Measurements from ENCODE around the gene MGST2.

Gene MGST2

GRCh38 chr4:139642364-139642763, 23.3 kb upstream of the MGST2 start:
- DNase-seq (ENCODE audit: low read depth): peak; percentile 47
- H3K4me3 ChIP-seq (ENCODE audit: low read depth, low read length): no peak overlapping the region

DNA sequence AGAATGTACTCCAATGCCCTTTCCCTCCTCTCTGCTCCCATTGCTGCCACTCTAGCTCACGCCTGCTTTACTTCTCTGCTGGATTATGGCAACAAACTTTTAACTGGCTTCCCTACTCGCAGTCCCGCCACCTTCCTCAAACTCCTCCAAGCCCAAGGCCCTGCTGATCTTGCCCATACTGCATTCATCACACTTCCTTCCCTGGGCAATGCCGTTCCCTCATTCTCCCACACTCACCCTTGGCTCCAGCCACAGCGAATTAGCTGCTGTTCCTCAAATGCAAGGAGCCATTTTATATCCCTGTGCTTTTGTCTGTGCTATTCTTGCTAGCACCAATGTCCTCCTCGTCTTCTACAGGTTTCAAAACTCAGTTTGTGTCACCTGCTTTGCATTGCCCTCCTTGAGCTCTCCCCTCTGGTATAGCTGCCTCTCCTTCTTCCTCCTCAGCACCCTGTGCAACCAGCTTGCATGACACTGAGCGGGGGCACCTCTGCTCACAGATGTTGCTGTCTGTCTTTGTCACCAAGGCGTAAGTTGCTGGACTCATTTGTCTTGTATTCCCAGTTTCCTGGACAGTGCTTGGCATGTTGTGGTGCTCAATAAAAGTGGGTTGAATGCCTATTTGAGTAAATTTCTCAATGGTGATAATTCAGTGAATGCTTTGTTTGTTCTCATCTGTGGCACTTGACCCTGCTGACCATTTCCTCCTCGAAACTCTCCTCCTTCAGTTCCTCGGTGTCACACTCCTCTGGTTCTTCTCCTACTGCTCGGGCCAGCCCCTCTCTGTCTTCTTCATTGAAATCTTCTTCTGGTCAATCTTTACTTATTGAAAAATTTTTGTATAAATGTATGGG, 22.4 kb upstream of the MGST2 start:
- H3K4me3 ChIP-seq (ENCODE audit: low read depth, low read length): no peak overlapping the region
- no peak for DNase-seq (ENCODE audit: low read depth)

GRCh38 chr4:139645458-139645857, 20.2 kb upstream of the MGST2 start:
- DNase-seq (ENCODE audit: low read depth): no peak
- H3K4me3 ChIP-seq (ENCODE audit: low read depth, low read length): no peak overlapping the region

GRCh38 chr4:139647184-139647583, 18.4 kb upstream of the MGST2 start:
- no peak for DNase-seq (ENCODE audit: low read depth)
- no peak overlapping the region for H3K4me3 ChIP-seq (ENCODE audit: low read depth, low read length)

DNA sequence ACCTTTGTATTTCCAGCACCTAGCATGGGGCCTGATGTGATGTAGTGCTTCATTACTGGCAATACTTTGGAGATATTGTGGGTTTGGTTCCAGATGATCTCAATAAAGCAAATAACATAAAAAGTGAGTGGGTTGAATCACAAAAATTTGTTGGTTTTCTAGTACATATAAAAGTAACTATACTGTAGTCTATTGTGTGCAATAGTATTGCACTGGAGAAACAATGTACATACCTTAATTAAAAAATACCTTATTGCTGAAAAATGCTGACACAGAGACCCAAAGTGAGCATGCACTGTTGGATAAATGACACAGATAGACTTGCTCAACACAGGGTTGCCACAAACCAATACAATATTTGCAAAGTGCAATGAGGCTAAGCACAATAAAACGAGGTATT, 17.7 kb upstream of the MGST2 start:
- no peak for DNase-seq (ENCODE audit: low read depth)
- no peak overlapping the region for H3K4me3 ChIP-seq (ENCODE audit: low read depth, low read length)

DNA sequence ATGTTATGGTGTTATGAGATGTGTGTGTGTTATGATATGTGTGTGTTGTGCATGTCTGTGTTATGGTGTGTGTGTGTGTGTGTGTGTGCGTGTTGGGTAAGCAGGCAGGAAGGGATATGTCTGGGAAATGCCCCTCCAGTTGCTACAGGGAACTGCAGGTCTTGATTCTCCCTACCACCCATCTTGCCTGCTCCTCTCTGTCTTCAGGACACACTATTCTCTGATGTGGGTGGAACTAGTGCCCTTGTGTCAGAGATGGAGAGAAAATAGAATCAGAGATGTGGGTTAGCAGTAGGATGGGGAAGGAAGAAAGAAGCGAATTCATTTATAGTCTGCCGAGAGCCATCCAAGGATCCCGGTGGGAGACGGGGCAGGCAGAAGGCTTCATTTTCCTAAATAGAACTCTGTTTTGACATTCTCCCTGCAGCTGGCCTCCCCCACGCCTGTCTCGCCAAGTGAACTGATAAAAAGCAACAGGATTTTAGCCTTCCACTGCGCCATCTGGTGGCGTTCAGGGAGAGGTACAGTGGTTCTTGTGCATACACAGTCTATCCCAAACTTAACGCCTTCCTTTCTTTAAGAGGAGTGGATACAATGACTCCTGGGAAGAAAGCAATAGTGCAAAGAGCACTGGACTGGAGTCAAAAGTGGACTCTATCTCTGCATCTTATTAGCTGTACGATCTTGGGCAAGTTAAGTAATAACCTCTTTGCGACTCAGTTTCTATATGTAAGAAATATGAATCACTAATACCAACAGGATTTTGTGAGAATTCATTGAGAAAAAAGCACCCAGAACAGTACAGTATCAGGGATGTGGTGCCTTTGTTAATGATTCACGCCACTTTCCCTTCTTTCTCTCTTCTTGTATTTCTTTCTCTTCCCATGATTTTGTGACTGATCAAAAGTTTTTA, 14.1 kb upstream of the MGST2 start:
- no peak overlapping the region for H3K4me3 ChIP-seq (ENCODE audit: low read depth, low read length)
- no peak for DNase-seq (ENCODE audit: low read depth)

- DNase-seq (ENCODE audit: low read depth): no peak
- H3K4me3 ChIP-seq (ENCODE audit: low read depth, low read length): no peak overlapping the region
Observed at GRCh38 chr4:139654516-139654915, 11.1 kb upstream of the MGST2 start.

- no peak overlapping the region for H3K4me3 ChIP-seq (ENCODE audit: low read depth, low read length)
- no peak for DNase-seq (ENCODE audit: low read depth)
Observed at GRCh38 chr4:139655116-139655515, 10.5 kb upstream of the MGST2 start.

DNA sequence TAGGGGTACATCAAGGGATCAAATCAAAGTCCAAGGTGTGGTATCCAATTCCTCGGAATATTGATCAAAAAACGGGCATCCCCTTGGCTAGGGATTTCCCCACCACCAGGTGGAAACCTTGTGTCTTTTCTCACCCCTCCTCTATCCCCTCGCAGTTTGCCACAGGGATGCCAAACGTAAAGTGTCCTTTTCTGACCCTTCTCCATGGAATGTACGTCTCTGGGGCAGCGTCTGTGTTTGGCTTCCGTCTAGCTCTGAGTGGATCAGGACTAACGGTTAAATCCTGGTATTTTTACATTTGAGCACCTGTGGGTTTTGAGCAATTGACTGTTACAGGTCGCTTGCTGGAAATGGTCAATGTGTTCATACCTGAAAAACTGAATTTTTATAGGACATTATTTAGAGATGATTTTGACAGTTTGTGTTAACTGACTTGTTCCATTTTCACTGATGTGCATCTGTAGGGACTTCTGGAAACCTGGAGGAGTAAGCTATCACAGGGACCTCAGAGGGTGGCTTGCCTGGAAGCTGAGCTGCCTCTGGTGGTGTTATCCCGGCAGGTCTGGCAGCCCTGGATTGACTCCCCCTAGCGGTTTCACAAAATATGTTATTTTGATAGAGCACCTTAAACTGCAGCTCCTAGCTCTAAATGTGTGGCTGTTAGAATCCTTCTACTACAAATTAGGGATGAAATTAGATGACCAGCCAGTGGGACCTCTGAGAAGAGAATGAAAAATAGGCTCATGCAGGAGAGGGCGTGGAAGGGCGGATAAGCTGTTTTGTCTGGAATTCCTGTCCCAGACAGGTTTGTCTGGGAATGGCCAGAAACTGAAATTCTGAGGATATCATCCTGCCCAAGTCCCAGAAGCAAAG, 8.8 kb upstream of the MGST2 start:
- no peak overlapping the region for H3K4me3 ChIP-seq (ENCODE audit: low read depth, low read length)
- DNase-seq (ENCODE audit: low read depth): no peak

GRCh38 chr4:139658185-139658584, 7.4 kb upstream of the MGST2 start:
- no peak for DNase-seq (ENCODE audit: low read depth)

DNA sequence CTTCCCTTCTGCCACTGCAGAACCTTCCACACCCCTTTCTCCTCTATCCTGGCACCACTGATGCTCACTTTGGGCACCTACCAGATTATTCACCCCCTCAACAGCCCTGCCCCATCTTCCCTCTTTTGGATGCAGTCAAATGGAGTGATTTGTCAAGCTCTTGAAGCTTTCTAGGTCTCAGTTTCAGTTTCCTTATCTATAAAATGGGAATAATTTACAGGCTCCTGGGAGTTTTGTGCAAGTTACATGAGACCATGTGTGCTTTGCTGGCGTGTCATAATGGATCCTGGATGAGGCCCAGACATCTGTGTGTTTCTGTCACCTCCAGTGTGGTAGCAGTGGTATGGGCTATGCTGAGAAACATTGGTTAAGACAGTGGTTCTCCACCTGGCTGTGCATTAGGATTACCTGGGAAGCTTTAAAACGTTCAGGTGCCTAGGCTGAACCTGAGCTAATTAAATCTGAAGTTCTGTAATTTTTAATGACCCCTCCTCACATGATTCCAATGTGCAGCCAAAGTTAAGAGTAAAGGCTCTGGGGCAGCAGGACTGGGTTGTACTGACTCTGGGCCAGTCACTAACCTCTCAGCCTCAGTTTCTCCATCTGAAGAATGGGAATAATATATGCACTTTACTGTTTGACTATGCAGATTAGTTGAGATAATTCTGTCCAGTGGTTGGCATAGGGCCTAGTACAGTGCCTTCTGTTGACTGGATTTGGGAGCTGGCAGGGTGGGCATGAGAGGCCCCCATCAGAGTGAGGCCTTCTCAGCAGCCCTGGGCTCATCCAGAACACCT, 6.8 kb upstream of the MGST2 start:
- DNase-seq (ENCODE audit: low read depth): no peak
- H3K4me3 ChIP-seq (ENCODE audit: low read depth, low read length): no peak overlapping the region

More at GRCh38 chr4:139658185-139658584, 7.4 kb upstream of the MGST2 start:
- H3K4me3 ChIP-seq (ENCODE audit: low read depth, low read length): no peak overlapping the region

DNA sequence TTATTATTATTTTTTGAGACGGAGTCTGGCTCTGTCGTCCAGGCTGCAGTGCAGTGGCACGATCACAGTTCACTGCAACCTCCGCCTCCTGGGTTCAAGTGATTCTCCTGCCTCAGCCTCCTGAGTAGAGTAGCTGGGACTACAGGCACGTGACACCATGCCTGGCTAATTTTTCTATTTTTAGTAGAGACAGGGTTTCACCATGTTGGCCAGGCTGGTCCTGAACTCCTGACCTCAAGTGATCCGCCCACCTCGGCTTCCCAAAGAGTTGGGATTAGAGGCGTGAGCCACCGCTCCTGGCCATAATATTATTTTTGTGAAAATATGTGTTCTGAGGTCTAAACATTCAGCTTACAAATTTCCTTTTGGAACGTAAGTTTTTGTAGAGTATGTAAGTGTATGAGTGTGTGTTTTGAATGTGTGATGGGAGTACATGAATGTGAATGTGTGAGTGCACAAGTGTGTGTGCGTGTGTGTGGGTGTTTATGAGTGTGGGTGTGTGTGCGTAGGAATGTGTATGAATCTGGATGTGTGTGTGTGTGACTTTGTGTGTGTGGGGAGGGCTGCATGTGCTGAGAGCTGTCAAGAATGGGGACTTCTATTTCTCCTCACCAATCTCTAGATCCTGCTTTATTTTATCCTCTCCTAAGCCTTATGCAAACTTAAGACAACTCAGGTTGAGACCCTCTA, 5.7 kb upstream of the MGST2 start:
- H3K4me3 ChIP-seq (ENCODE audit: low read depth, low read length): no peak overlapping the region
- DNase-seq (ENCODE audit: low read depth): no peak

DNA sequence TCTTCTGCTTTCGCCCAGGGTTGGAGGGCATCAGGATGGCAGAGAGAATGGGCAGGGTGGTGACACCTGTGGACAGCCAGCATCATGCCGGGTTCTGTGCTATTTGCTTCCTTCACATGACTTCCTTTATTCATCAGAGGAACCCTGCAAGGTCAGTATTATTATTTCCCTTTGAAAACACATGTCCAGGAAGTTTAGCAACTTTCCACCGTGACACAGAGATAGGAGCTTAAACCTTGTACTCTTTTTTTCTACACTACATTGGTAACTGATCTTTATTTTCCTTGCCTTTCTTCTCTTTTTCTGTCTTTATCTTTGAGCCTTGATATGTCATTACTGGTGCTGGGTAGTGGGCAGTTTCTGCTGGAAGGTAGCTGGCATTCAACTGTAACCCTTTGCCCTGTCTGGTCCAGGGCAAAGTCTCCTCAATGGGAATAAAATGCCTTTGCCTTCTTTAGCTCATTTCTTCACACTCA, 5.0 kb upstream of the MGST2 start:
- DNase-seq (ENCODE audit: low read depth): no peak
- H3K4me3 ChIP-seq (ENCODE audit: low read depth, low read length): no peak overlapping the region

- DNase-seq (ENCODE audit: low read depth): no peak
- no peak overlapping the region for H3K4me3 ChIP-seq (ENCODE audit: low read depth, low read length)
Observed at GRCh38 chr4:139663561-139664138, 2.0 kb upstream of the MGST2 start.

- DNase-seq (ENCODE audit: low read depth): no peak
- no peak overlapping the region for H3K4me3 ChIP-seq (ENCODE audit: low read depth, low read length)
Observed at GRCh38 chr4:139664442-139664841, 1.2 kb upstream of the MGST2 start.

DNA sequence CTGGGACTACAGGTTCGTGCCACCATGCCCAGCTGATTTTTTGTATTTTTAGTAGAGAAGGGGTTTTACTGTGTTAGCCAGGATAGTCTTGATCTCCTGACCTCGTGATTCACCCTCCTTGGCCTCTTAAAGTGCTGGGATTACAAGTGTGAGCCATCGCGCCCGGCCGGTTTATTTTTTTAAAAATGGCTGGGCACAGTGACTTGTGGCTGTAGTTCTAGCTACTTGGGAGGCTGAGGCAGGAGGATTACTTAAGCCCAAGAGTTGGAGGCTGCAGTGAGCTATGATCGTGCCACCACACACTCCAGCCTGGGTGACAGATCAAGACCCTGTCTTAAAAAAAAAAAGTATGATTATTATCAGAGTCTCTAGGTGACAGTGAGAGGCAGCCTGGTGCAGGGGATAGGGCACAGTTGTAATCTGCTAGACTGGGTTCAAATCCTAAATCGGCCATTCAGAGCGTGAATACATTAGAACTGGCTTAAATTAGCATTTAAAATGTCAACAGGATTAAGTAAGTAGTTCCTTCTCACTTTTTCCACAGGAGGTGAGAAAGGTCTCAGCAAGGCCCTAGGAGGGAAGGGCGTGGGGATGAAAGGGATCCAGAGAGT, 435 bp upstream of the MGST2 start:
- H3K4me3 ChIP-seq (ENCODE audit: low read depth, low read length): peak overlapping the region; percentile 52
- DNase-seq (ENCODE audit: low read depth): no peak

DNA sequence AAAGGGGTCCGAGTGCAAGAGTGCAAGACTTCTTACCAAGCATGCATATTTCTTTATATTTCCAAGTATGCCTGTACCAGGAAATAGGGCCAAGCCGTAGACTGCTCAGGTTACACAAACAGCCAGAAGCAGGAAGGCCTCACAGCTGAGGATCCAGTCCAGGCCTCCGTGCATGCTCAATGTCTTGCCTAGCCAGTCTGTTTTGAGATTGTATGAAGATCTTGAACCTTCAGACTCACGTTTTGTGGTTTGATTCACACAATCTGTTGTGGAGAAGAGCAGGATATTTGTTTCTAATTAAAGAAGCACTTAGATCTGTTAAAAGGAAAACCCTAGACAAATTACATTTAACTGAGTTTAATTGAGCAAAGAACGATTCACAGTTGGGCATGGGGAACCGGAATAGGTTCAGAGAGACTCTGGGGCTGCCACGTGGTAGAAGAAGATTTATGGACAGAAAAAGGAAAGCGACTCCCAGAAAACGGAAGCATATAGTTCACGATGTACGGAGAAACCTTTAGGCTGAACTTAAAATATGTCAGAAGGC, 1.2 kb downstream of the MGST2 start:
- peak overlapping the region; percentile 52 for H3K4me3 ChIP-seq (ENCODE audit: low read depth, low read length)
- peak; percentile 45 for DNase-seq (ENCODE audit: low read depth)

Measured in skeletal muscle cell (primary cell).